DOHH2 (cell line): ENCODE results near the gene ATXN7L3.

Source experiments
- H3F3A ChIP-seq: fragments of 200-600 bp; sonication (generic), shearing (Covaris generic); 2 replicates; pipeline ENCODE4 v1.6.0; 2016; ENCODE audit warnings: antibody characterized with exemption, mild to moderate bottlenecking; ENCODE audit not compliant: control insufficient read depth, insufficient read depth
- H3K27ac ChIP-seq: fragments of 200-600 bp; sonication (generic); 2 replicates; pipeline ENCODE4 v1.5.1; 2014; ENCODE audit warnings: low read depth, mild to moderate bottlenecking, low read length, moderate library complexity
- H3K27me3 ChIP-seq: fragments of 200-600 bp; sonication (generic); 2 replicates; pipeline ENCODE4 v1.6.1; 2014; ENCODE audit warnings: mild to moderate bottlenecking, low read length, mixed read lengths; ENCODE audit not compliant: control insufficient read depth
- H3K36me3 ChIP-seq: fragments of 200-600 bp; sonication (generic); 2 replicates; pipeline ENCODE4 v1.6.1; 2014; ENCODE audit warnings: mild to moderate bottlenecking, low read length, moderate library complexity, mixed read lengths; ENCODE audit not compliant: control insufficient read depth
- H3K4me1 ChIP-seq: fragments of 200-600 bp; sonication (generic); 2 replicates; pipeline ENCODE4 v1.6.1; 2014; ENCODE audit warnings: mild to moderate bottlenecking, low read length, mixed read lengths; ENCODE audit not compliant: control insufficient read depth
- H3K4me2 ChIP-seq: fragments of 200-600 bp; sonication (generic); 2 replicates; pipeline ENCODE4 v1.6.0; 2014; ENCODE audit warnings: mild to moderate bottlenecking, low read length, moderate library complexity
- H3K4me3 ChIP-seq: fragments of 200-600 bp; sonication (generic); 2 replicates; pipeline ENCODE4 v1.5.1; 2014; ENCODE audit warnings: mild to moderate bottlenecking, low read length, mixed read lengths
- H3K79me2 ChIP-seq: fragments of 200-600 bp; sonication (generic); 2 replicates; pipeline ENCODE4 v1.6.1; 2014; ENCODE audit warnings: mild to moderate bottlenecking, low read length, mixed read lengths; ENCODE audit not compliant: control insufficient read depth
- H3K9me2 ChIP-seq: fragments of 200-600 bp; sonication (generic); replicated peaks from 2 replicates; pipeline ENCODE4 v1.6.1; 2014; ENCODE audit warnings: mild to moderate bottlenecking, low read length, mixed read lengths; ENCODE audit not compliant: control insufficient read depth
- H3K9me3 ChIP-seq: fragments of 200-600 bp; sonication (generic); 2 replicates; pipeline ENCODE4 v1.6.1; 2014; ENCODE audit warnings: antibody characterized with exemption, low read length, mixed read lengths; ENCODE audit not compliant: control insufficient read depth, insufficient read depth
- H4K20me1 ChIP-seq: fragments of 200-600 bp; sonication (generic); 2 replicates; pipeline ENCODE4 v1.6.0; 2014; ENCODE audit warnings: low read depth, mild to moderate bottlenecking, antibody characterized with exemption, low read length, moderate library complexity; ENCODE audit not compliant: control insufficient read depth, insufficient read depth
- EZH2phosphoT487 ChIP-seq: fragments of 200-600 bp; sonication (generic); IDR thresholded peaks from 2 replicates; pipeline ENCODE4 v1.6.1; 2017; ENCODE audit warnings: borderline replicate concordance, mild to moderate bottlenecking, antibody characterized with exemption, low read length, moderate library complexity, mixed read lengths
- TF ChIP-seq, protein P1 (sequence below): fragments of 200-600 bp; sonication (generic); IDR thresholded peaks from one replicate; pipeline ENCODE4 v1.5.1; 2014; ENCODE audit warnings: antibody characterized with exemption, mild to moderate bottlenecking, low read depth, low read length; ENCODE audit not compliant: poor library complexity, severe bottlenecking

The ATXN7L3 gene

DNA sequence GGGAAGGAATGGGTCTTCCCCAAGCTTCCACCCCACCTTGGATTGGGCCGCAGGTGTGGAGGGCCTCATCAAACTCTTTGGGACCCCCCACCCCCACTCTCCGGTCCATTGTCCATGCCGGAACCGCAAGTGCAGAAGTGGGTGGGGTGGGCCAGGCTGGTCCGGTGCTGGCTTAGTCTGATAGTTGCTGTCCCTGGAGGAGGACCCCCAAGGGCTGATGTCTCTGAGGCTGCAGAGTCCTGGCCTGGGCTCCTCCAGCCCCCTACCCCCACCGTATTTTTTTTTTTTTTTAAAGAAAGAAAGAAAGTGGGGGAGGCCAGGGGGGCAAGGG is 7.1 kb upstream of the ATXN7L3 start:
- Histone ChIP-seq H3K27me3 (no peaks in the 10 kb centered on the region), H3K27ac (no peak overlapping the region), H4K20me1 (no peaks in the 10 kb centered on the region), H3K9me3 (no peaks in the 10 kb centered on the region), H3K36me3 (peaks cover 54% of the 10 kb centered on the region), H3K4me1 (peaks cover 51% of the 10 kb centered on the region), H3K9me2 (no peaks in the 10 kb centered on the region), H3K4me3 (no peak overlapping the region), H3K79me2 (peaks cover 11% of the 10 kb centered on the region), H3K4me2 (no peak overlapping the region), H3F3A (peaks cover 48% of the 10 kb centered on the region)
- TF ChIP-seq EZH2phosphoT487: no peak
- TF ChIP-seq, protein P1, sequence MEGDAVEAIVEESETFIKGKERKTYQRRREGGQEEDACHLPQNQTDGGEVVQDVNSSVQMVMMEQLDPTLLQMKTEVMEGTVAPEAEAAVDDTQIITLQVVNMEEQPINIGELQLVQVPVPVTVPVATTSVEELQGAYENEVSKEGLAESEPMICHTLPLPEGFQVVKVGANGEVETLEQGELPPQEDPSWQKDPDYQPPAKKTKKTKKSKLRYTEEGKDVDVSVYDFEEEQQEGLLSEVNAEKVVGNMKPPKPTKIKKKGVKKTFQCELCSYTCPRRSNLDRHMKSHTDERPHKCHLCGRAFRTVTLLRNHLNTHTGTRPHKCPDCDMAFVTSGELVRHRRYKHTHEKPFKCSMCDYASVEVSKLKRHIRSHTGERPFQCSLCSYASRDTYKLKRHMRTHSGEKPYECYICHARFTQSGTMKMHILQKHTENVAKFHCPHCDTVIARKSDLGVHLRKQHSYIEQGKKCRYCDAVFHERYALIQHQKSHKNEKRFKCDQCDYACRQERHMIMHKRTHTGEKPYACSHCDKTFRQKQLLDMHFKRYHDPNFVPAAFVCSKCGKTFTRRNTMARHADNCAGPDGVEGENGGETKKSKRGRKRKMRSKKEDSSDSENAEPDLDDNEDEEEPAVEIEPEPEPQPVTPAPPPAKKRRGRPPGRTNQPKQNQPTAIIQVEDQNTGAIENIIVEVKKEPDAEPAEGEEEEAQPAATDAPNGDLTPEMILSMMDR: no peak

DNA sequence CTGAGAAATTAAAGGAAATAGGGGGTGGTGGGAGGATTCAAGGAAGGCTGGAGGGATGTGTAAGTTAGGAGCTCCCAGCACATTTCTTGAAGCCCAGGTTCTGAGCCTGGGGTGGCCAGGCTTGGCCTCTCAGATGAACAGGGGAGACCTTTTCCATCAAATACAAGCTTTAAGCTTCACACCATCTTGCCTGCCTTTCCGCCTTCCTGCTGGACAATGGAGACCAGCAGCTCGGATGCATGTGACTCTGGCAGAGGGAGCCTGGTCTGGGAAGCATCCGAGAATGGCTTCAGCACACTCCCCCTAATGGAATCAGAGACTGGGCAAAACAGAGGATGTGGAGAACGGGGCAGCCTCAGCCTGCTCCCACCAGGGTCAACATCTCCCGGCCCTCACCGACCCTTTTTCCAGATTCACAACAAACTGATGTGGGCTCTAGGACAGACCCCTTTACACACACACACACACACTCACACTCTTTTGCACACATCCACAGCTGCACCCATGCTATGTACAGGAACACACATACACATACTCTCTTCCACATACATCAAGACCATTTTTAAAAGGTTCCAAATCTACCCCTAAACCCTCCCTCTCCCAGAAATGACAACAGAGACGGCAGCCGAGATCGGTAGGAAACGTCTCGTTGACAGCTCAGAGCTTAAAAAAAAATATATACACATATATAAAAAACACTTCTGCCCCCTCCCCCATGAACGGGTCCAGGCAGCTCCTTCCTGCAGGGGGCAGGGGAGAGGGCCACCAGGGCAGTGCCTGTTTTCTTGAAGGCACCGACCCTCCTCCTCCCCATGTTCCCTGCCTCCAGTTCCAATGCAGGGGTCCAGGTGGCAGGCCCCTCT is 6.5 kb upstream of the ATXN7L3 start:
- Histone ChIP-seq H3K27ac (no peak overlapping the region), H3F3A (peaks cover 47% of the 10 kb centered on the region), H3K27me3 (no peaks in the 10 kb centered on the region)

DNA sequence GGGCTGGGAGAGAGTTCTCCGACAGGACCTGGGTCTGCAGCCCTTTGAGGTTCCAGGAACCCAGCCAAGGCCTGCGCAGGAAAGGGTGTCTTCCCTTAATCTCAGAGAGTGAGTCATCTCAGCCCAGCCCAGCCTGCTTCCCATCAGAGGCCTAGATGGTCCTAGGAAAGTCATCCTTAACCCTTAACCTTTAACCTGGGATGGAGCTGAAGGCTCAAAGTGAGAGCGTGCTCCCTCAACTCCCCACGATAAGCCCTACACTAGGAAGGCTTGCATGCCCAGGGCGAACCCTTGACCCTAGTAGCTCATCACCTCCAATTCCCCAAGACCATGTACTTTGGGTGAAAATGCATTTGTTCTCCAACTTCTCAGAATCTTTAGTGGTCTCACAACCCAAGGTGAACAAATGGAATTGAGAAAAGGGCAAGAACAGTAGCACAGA is 4.8 kb upstream of the ATXN7L3 start:
- peaks cover 33% of the 10 kb centered on the region for H3K36me3 ChIP-seq
- TF ChIP-seq EZH2phosphoT487: no peak
- TF ChIP-seq, protein P1: no peak
- H3K4me1 ChIP-seq: peaks cover 40% of the 10 kb centered on the region
- H3K9me3 ChIP-seq: no peaks in the 10 kb centered on the region
- peaks cover 3% of the 10 kb centered on the region for H3K79me2 ChIP-seq
- no peaks in the 10 kb centered on the region for H3K9me2 ChIP-seq
- peaks cover 48% of the 10 kb centered on the region for H3F3A ChIP-seq
- no peak overlapping the region for H3K4me2 ChIP-seq
- no peak overlapping the region for H3K4me3 ChIP-seq
- H3K27ac ChIP-seq: peak overlapping the region; percentile 15
- no peaks in the 10 kb centered on the region for H4K20me1 ChIP-seq
- no peaks in the 10 kb centered on the region for H3K27me3 ChIP-seq

More for the DNA sequence above, 6.5 kb upstream of the ATXN7L3 start:
- H3K9me3 ChIP-seq: no peaks in the 10 kb centered on the region
- peaks cover 11% of the 10 kb centered on the region for H3K79me2 ChIP-seq
- no peak overlapping the region for H3K4me3 ChIP-seq
- H4K20me1 ChIP-seq: no peaks in the 10 kb centered on the region
- TF ChIP-seq, protein P1: peak; percentile 14
- no peak for TF ChIP-seq EZH2phosphoT487
- no peak overlapping the region for H3K4me2 ChIP-seq
- peaks cover 51% of the 10 kb centered on the region for H3K4me1 ChIP-seq
- H3K36me3 ChIP-seq: peaks cover 48% of the 10 kb centered on the region
- no peaks in the 10 kb centered on the region for H3K9me2 ChIP-seq
